Activated T-cell treated with anti-CD3 and anti-CD28 coated beads, Interleukin-2, amount 50 U/mL, for 72 hours (primary cell): ENCODE measurements around the gene SLC7A4. TPM values are rescaled to one million over a fixed set of nuclear protein-coding genes. Genes with fewer than 3 reads are reported as not detected.
"Not testable (repeated sequence)": the region's sequence is repeated elsewhere in the genome, so short reads cannot be mapped to it uniquely, and the experiment has no call there.

Experiments
- ATAC-seq, 2 donors: fragments of 150-1000 bp; cut with Tn5 transposase; replicated peaks in 1 of 2; 2 replicates each; pipeline ENCODE4 v1.10.0; 2021; ENCODE audit warnings: moderate library complexity in 2 of 2, mild to moderate bottlenecking in 1 of 2
- DNase-seq, 2 donors: peaks; one replicate each; pipeline ENCODE4 v3.0.0; 2021 to 2022; ENCODE audit warnings: mixed read lengths in 1 of 2
- H3K27ac Mint-ChIP-seq: one replicate; pipeline ENCODE4 v1.8.0; 2022; ENCODE audit warnings: mild to moderate bottlenecking, moderate library complexity, mixed read lengths
- H3K27me3 Mint-ChIP-seq: one replicate; pipeline ENCODE4 v1.8.0; 2022; ENCODE audit warnings: low read depth, mixed read lengths
- H3K36me3 Mint-ChIP-seq, 2 donors: one replicate each; pipeline ENCODE4 v1.8.0; 2022; ENCODE audit warnings: mixed read lengths in 2 of 2, mild to moderate bottlenecking in 1 of 2; ENCODE audit not compliant: insufficient read depth in 2 of 2
- H3K4me1 Mint-ChIP-seq: one replicate; pipeline ENCODE4 v1.8.0; 2022; ENCODE audit warnings: low read depth, mixed read lengths
- H3K4me3 Mint-ChIP-seq, 2 donors: one replicate each; pipeline ENCODE4 v1.8.0; 2022; ENCODE audit warnings: mild to moderate bottlenecking in 2 of 2, mixed read lengths in 2 of 2, moderate library complexity in 2 of 2
- H3K9me3 Mint-ChIP-seq, 2 donors: one replicate each; pipeline ENCODE4 v1.8.0; 2022; ENCODE audit warnings: mixed read lengths in 2 of 2
- total RNA-seq, 2 donors: library from RNA; stranded (reverse); gene quantifications; one replicate each; pipeline ENCODE4 v1.2.3, GENCODE V29; 2022

The SLC7A4 gene
- total RNA-seq = not detected

- Mint-ChIP-seq H3K27me3 (peaks cover 13% of the 10 kb centered on the region), H3K4me3 (peak within 1 kb of the TSS; percentile 9 to 52), H3K27ac (no peak within 1 kb of the TSS), H3K36me3 (no peaks in the 10 kb centered on the region), H3K9me3 (no peaks in the 10 kb centered on the region), H3K4me1 (peaks cover 7% of the 10 kb centered on the region)
- DNase-seq (no peak), ATAC-seq (no peak)
Observed at GRCh38 chr22:21032037-21032867, at the start of gene SLC7A4. SLC7A4 (minus strand) TSS chr22:21032561; CDS start chr22:21031812, 749 bp downstream.

GRCh38 chr22:21080435-21081137 lies 48.2 kb upstream of the SLC7A4 start:
- H3K4me1 Mint-ChIP-seq = no peaks in the 10 kb centered on the region

GRCh38 chr22:21079493-21079892 lies 47.1 kb upstream of the SLC7A4 start:
- no peak for DNase-seq
- H3K36me3 Mint-ChIP-seq = no peaks in the 10 kb centered on the region
- H3K4me3 Mint-ChIP-seq = no peak overlapping the region
- no peak for ATAC-seq
- no peaks in the 10 kb centered on the region for H3K9me3 Mint-ChIP-seq
- H3K4me1 Mint-ChIP-seq = no peaks in the 10 kb centered on the region
- no peaks in the 10 kb centered on the region for H3K27me3 Mint-ChIP-seq
- no peak overlapping the region for H3K27ac Mint-ChIP-seq

More at GRCh38 chr22:21080435-21081137, 48.2 kb upstream of the SLC7A4 start:
- ATAC-seq = no peak
- Mint-ChIP-seq H3K27me3 (no peaks in the 10 kb centered on the region), H3K27ac (no peak overlapping the region), H3K36me3 (no peaks in the 10 kb centered on the region), H3K9me3 (no peaks in the 10 kb centered on the region), H3K4me3 (no peak overlapping the region)
- DNase-seq = no peak

- no peaks in the 10 kb centered on the region for H3K27me3 Mint-ChIP-seq
- no peak overlapping the region for H3K4me3 Mint-ChIP-seq
- no peaks in the 10 kb centered on the region for H3K36me3 Mint-ChIP-seq
- no peaks in the 10 kb centered on the region for H3K4me1 Mint-ChIP-seq
- H3K9me3 Mint-ChIP-seq = no peaks in the 10 kb centered on the region
- H3K27ac Mint-ChIP-seq = no peak overlapping the region
- DNase-seq (no peak), ATAC-seq (no peak)
Observed at GRCh38 chr22:21078916-21079315, 46.6 kb upstream of the SLC7A4 start.

- Mint-ChIP-seq H3K36me3 (no peaks in the 10 kb centered on the region), H3K4me3 (no peak overlapping the region), H3K9me3 (no peaks in the 10 kb centered on the region), H3K4me1 (no peaks in the 10 kb centered on the region), H3K27ac (no peak overlapping the region), H3K27me3 (no peaks in the 10 kb centered on the region)
- no peak for DNase-seq
- ATAC-seq = no peak
Observed at GRCh38 chr22:21077884-21078508, 45.6 kb upstream of the SLC7A4 start.

GRCh38 chr22:21076912-21077625 lies 44.7 kb upstream of the SLC7A4 start:
- H3K9me3 Mint-ChIP-seq = no peaks in the 10 kb centered on the region
- no peak overlapping the region for H3K4me3 Mint-ChIP-seq
- H3K27ac Mint-ChIP-seq = no peak overlapping the region
- H3K27me3 Mint-ChIP-seq = no peaks in the 10 kb centered on the region
- no peak for ATAC-seq
- no peak for DNase-seq
- H3K4me1 Mint-ChIP-seq = no peaks in the 10 kb centered on the region
- no peaks in the 10 kb centered on the region for H3K36me3 Mint-ChIP-seq

- DNase-seq (no peak), ATAC-seq (no peak)
- H3K27me3 Mint-ChIP-seq = no peaks in the 10 kb centered on the region
- no peaks in the 10 kb centered on the region for H3K9me3 Mint-ChIP-seq
- H3K4me3 Mint-ChIP-seq = no peak overlapping the region
- no peaks in the 10 kb centered on the region for H3K36me3 Mint-ChIP-seq
- no peaks in the 10 kb centered on the region for H3K4me1 Mint-ChIP-seq
- no peak overlapping the region for H3K27ac Mint-ChIP-seq
Observed at GRCh38 chr22:21075516-21076138, 43.3 kb upstream of the SLC7A4 start.

- H3K36me3 Mint-ChIP-seq = no peaks in the 10 kb centered on the region
- no peaks in the 10 kb centered on the region for H3K4me1 Mint-ChIP-seq
- no peak overlapping the region for H3K4me3 Mint-ChIP-seq
- DNase-seq (no peak), ATAC-seq (no peak)
- H3K27ac Mint-ChIP-seq = no peak overlapping the region
- H3K27me3 Mint-ChIP-seq = no peaks in the 10 kb centered on the region
- no peaks in the 10 kb centered on the region for H3K9me3 Mint-ChIP-seq
Observed at GRCh38 chr22:21074102-21074715, 41.8 kb upstream of the SLC7A4 start.

GRCh38 chr22:21073482-21073881 lies 41.1 kb upstream of the SLC7A4 start:
- no peak for ATAC-seq

GRCh38 chr22:21073023-21073422 lies 40.7 kb upstream of the SLC7A4 start:
- DNase-seq (no peak), ATAC-seq (no peak)
- Mint-ChIP-seq H3K27ac (no peak overlapping the region), H3K9me3 (no peaks in the 10 kb centered on the region), H3K27me3 (no peaks in the 10 kb centered on the region), H3K4me3 (no peak overlapping the region), H3K4me1 (peaks cover 6% of the 10 kb centered on the region), H3K36me3 (no peaks in the 10 kb centered on the region)

More at GRCh38 chr22:21073482-21073881, 41.1 kb upstream of the SLC7A4 start:
- H3K27ac Mint-ChIP-seq = no peak overlapping the region
- H3K27me3 Mint-ChIP-seq = no peaks in the 10 kb centered on the region
- peaks cover under 1% of the 10 kb centered on the region for H3K4me1 Mint-ChIP-seq
- no peak overlapping the region for H3K4me3 Mint-ChIP-seq
- H3K36me3 Mint-ChIP-seq = no peaks in the 10 kb centered on the region
- no peaks in the 10 kb centered on the region for H3K9me3 Mint-ChIP-seq
- DNase-seq = no peak

- not testable (repeated sequence) for H3K4me3 Mint-ChIP-seq, H3K9me3 Mint-ChIP-seq, DNase-seq, H3K27me3 Mint-ChIP-seq, H3K4me1 Mint-ChIP-seq, ATAC-seq, H3K36me3 Mint-ChIP-seq, H3K27ac Mint-ChIP-seq
Observed at GRCh38 chr22:21071796-21072195, 39.4 kb upstream of the SLC7A4 start.
